ENCODE results near the gene MGA. TPM values are rescaled to one million over a fixed set of nuclear protein-coding genes. Genes with fewer than 3 reads are reported as not detected.
A peak's percentile ranks its signal among the peaks of the same experiment; 100 is the strongest.

MGA gene
- polyA plus RNA-seq, 2 of the 4 experiments (the other 2 are of a cell fraction), result 4.5 to 13.8 TPM

DNA sequence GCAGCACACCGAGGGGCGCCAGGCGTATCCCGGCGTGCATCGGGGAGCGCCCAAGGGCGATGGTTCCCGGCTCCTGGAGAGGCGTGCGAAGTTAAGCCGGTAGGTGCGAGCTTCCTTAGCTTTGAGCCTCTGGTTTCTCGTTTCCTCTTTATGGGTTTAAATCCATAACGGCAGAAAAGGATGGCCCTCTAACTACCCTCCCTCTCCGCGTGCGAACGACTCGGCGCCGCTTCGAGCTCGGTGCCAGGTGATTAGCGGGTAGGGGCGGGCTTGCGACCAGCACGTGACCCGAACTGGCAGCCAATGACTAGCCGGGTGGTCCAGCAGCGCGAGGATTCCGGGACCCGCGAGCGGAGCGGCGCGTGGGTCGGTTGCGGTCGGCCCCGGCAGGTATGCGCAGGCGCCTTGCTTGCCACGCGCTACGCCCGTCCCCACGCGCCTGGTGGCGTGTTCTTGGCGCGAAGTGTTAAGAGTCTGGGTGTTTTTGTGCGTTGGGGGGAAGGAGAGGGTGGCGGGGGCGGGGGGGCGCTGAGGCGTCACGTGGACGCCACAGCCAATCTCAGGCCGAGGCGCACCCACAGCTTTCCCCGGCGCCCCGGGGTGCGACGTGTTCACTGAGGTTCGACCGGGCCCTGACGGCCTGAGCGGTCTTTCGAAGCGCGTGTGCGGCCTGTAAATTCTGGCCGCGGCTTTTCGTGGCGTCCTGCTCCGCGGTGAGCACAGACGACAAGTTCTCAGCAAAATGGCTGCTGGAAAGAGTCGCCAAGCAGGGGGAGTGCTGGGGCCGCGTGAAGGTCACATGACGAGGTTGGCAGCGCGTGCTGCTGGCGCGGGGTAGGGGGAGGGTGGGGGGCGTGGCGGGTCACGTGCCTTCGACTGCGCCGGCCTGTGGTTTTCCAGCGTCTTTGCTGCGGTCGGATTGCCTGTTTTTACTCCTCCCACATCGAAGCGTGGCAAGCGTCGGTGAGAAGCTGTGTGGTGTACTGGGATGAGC, 38.7 kb upstream of the MGA start (continued):
- TF ChIP-seq, protein P1, sequence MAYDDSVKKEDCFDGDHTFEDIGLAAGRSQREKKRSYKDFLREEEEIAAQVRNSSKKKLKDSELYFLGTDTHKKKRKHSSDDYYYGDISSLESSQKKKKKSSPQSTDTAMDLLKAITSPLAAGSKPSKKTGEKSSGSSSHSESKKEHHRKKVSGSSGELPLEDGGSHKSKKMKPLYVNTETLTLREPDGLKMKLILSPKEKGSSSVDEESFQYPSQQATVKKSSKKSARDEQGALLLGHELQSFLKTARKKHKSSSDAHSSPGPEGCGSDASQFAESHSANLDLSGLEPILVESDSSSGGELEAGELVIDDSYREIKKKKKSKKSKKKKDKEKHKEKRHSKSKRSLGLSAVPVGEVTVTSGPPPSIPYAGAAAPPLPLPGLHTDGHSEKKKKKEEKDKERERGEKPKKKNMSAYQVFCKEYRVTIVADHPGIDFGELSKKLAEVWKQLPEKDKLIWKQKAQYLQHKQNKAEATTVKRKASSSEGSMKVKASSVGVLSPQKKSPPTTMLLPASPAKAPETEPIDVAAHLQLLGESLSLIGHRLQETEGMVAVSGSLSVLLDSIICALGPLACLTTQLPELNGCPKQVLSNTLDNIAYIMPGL (CRISPR knock-in tag; IDR thresholded peaks at IDR 0.05; ENCODE audit: borderline replicate concordance), result no peak
- no peak for TF ChIP-seq RAD21 (conservative IDR thresholded peaks at IDR 0.05 in 1 of 2, IDR thresholded peaks at IDR 0.05 in 1 of 2)
- peak; percentile 89 for TF ChIP-seq RNF2 (IDR thresholded peaks at IDR 0.05; ENCODE audit: borderline replicate concordance, low read depth)
- TF ChIP-seq FOSB (CRISPR knock-in tag; IDR thresholded peaks at IDR 0.05), result 0 out of 2 replicates have a peak, but pooled peaks have one; percentile 45
- no peak for TF ChIP-seq EHMT2 (IDR thresholded peaks at IDR 0.05; ENCODE audit: low read depth)
- no peak for TF ChIP-seq JUNB (IDR thresholded peaks at IDR 0.05)
- TF ChIP-seq RFX5 (IDR thresholded peaks at IDR 0.05), result no peak
- TF ChIP-seq CBX8 (IDR thresholded peaks at IDR 0.05), result no peak
- no peak for TF ChIP-seq HEYL (CRISPR knock-in tag; IDR thresholded peaks at IDR 0.05)
- peak; percentile 41 for TF ChIP-seq CHD2 (IDR thresholded peaks at IDR 0.05; ENCODE audit: low read length, partially characterized antibody)
- TF ChIP-seq REST (IDR thresholded peaks at IDR 0.05), result peak; percentile 62
- no peak for TF ChIP-seq ZSCAN20 (CRISPR knock-in tag; IDR thresholded peaks at IDR 0.05)
- 0 out of 2 replicates have a peak, but pooled peaks have one; percentile 29 for TF ChIP-seq ZNF302 (CRISPR knock-in tag; IDR thresholded peaks at IDR 0.05)
- TF ChIP-seq CTCF (IDR thresholded peaks at IDR 0.05), result no peak
- TF ChIP-seq KDM1A (IDR thresholded peaks at IDR 0.05; ENCODE audit: low read depth), result no peak
- no peak for TF ChIP-seq CEBPB (IDR thresholded peaks at IDR 0.05)
- TF ChIP-seq TFCP2L1 (CRISPR knock-in tag; IDR thresholded peaks at IDR 0.05), result peak; percentile 73; the same call in 1 of the 2 replicates
- no peak; the same call in 1 of the 2 replicates for TF ChIP-seq HDAC2 (IDR thresholded peaks at IDR 0.05)
- TF ChIP-seq SMC3 (IDR thresholded peaks at IDR 0.05), result no peak
- no peak for TF ChIP-seq EP300 (IDR thresholded peaks at IDR 0.05)
- TF ChIP-seq HOXB13 (CRISPR knock-in tag; IDR thresholded peaks at IDR 0.05; ENCODE audit: low read depth), result peak; percentile 87
- TF ChIP-seq ZFP36 (IDR thresholded peaks at IDR 0.05; ENCODE audit: borderline replicate concordance, partially characterized antibody), result no peak
- no peak for TF ChIP-seq MAFK (IDR thresholded peaks at IDR 0.05; ENCODE audit: partially characterized antibody)
- TF ChIP-seq HOXA7 (CRISPR knock-in tag; IDR thresholded peaks at IDR 0.05), result no peak
- TF ChIP-seq RARB (CRISPR knock-in tag; IDR thresholded peaks at IDR 0.05), result no peak
- TF ChIP-seq HOXB5 (CRISPR knock-in tag; IDR thresholded peaks at IDR 0.05), result peak; percentile 94
- no peak for TF ChIP-seq ESRRA (IDR thresholded peaks at IDR 0.05; ENCODE audit: borderline replicate concordance, low read length)
- no peak for TF ChIP-seq ZC3H11A (IDR thresholded peaks at IDR 0.05)
- no peak for TF ChIP-seq ELK1 (IDR thresholded peaks at IDR 0.05; ENCODE audit: low read depth, low read length)
- TF ChIP-seq GATA3 (IDR thresholded peaks at IDR 0.05; ENCODE audit: borderline replicate concordance), result no peak; the same call in 1 of the 2 replicates
- TF ChIP-seq HES2 (IDR thresholded peaks at IDR 0.05), result no peak
- TF ChIP-seq MAZ (IDR thresholded peaks at IDR 0.05; ENCODE audit: borderline replicate concordance, low read depth, low read length), result no peak
